Melanocyte of skin (primary cell): ENCODE data around the gene ZCRB1. TPM values are rescaled to one million over a fixed set of nuclear protein-coding genes. Genes with fewer than 3 reads are reported as not detected.

Experiments used
- small RNA-seq, 2 donors: library from RNA; depleted of rRNA; stranded (forward); fragments of <200 nt; gene quantifications; one replicate each; pipeline ENCODE3, GENCODE V24; 2012
- total RNA-seq, 2 donors: library from RNA; depleted of rRNA; stranded (reverse); fragments of >200 nt; gene quantifications; 2 replicates each; pipeline ENCODE4 v1.2.3, GENCODE V29; 2012

The ZCRB1 gene
- total RNA-seq: 10 to 100 TPM; 16.3 to 20.6 TPM

GRCh38 chr12:42325653-42326474 lies at the start of gene ZCRB1, which contains the start of gene PPHLN1:
Gene ZCRB1, minus strand, starts transcription at chr12:42326094. Its CDS starts 1,992 bp downstream, at chr12:42324102.
Gene PPHLN1, plus strand, starts transcription at chr12:42326167. Its CDS starts 9,736 bp downstream, at chr12:42335903.

Small RNA genes lying within 50 kb of the gene (small RNA-seq; reads per million reads assigned to genes)
- gene MIR7851 (0 to 0.47 reads per million in 2 donors), gene RF00090 (0 reads per million in 2 donors)

Other genes with a start within 250 kb of the ZCRB1 start
- gene GXYLT1, start 181.2 kb downstream of the ZCRB1 start, total RNA-seq: 10 to 100 TPM in 1 of 2 donors, 1 to 10 TPM in 1; 9.6 to 14.3 TPM
- gene YAF2, start 87.8 kb downstream of the ZCRB1 start, total RNA-seq: 10 to 100 TPM in 1 of 2 donors, 1 to 10 TPM in 1; 10.0 to 14.8 TPM
- 10 to 100 TPM; 60.9 to 75.9 TPM for gene PPHLN1, start 73 bp upstream of the ZCRB1 start, total RNA-seq